ENCODE measurements around the gene PPP1R16B.

The PPP1R16B gene

GRCh38 chr20:38873050-38873581 lies 67.6 kb downstream of the PPP1R16B start:
- ChIA-PET POLR2A (ENCODE audit: low non-redundant PET) (no interaction called here), CTCF (no interaction called here)
- no peak for DNase-seq (ENCODE audit: low spot score)
- no peak overlapping the region for H3K27ac ChIP-seq
- no peak for TF ChIP-seq CTCF (conservative IDR thresholded peaks at IDR 0.05; ENCODE audit: low read depth)

DNA sequence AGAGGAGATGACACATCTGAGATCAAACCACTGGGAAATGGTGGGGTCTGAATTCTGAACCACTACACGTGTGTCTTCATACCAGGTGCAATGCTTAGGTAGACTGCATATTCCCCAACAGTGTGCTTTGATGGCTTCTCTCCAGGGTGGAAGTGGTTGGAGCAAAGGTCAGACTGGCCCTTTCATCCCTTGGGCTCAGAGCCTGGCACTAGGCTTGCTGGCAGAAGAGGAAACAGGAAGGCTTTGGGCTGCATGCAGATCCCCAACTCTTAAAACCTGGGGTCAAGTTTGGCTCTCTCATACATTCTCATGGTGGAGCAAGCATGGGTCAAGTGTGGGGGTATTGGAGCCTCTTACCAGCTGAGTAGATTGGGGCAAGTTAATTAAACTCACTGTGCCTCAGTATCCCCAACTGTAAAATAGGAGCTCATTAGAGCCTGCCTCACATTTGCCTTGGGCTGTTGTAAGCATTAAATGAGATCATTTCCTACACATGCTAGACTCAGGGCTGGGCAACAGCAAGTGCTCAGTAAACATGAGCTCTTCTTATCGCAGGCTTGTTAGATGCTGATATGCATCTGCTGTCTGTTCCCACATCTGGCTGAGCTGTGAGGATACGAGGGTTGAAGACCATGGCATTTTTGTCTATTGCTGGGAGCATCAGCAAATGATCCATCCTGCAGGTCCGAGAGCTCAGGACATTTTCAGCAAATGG lies 69.1 kb downstream of the PPP1R16B start:
- TF ChIP-seq CTCF (conservative IDR thresholded peaks at IDR 0.05; ENCODE audit: low read depth): no peak
- H3K27ac ChIP-seq: no peak overlapping the region
- DNase-seq (ENCODE audit: low spot score): no peak
- ChIA-PET POLR2A (ENCODE audit: low non-redundant PET) (no interaction called here), CTCF (interaction anchor here (0.5 to 0.6 kb wide), 2 partner anchors 16 to 90 kb away, joined by 3 read pairs; no protein-coding TSS in a partner anchor)

DNA sequence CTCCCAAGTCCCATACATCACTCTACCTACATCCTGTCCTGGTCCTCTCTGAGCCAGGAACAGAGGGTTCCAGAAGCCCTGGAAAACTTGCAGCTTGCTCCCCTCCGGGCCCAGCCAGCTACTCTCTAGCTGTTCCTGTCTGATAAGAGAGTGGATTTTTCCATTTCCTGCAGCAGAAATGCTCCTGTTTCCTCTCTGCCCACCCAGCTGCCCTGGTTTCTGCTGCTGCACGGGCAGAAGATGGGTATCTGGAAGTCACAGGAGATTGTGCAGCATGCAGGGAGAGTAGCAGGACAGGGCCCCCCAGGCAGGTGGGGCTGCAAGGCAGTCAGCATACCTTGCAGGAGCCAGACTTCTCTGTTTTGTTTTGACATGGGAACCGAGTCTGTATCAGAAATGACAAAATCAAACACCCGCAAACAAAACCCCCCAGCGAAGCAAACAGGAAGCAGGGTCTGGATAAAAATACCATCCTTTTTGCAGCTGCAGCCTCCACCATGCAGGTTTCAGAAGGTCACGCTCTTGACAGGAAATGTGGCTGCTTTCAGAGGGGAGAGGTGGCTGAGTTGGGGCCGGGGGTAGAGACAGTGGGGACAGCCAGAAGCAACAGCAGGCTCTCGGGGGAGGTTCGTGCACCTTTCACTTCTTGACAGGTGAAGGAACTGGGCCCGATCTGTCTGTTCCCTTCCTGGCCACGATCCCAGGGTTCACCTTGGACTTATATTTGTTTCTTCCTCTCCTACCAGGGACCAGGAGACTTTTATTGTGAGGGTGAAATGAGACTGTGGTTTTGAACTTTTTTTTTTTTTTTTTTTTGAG lies 69.9 kb downstream of the PPP1R16B start:
- DNase-seq (ENCODE audit: low spot score): no peak
- POLR2A ChIA-PET (ENCODE audit: low non-redundant PET): interaction anchor here (0.7 kb wide), 1 partner anchor 92 kb away, joined by 3 read pairs; no protein-coding TSS in a partner anchor
- CTCF ChIA-PET: interaction anchor here (0.5 to 0.7 kb wide), 3 partner anchors 16 to 768 kb away, joined by 3 to 4 read pairs (median 3); no protein-coding TSS in a partner anchor

DNA sequence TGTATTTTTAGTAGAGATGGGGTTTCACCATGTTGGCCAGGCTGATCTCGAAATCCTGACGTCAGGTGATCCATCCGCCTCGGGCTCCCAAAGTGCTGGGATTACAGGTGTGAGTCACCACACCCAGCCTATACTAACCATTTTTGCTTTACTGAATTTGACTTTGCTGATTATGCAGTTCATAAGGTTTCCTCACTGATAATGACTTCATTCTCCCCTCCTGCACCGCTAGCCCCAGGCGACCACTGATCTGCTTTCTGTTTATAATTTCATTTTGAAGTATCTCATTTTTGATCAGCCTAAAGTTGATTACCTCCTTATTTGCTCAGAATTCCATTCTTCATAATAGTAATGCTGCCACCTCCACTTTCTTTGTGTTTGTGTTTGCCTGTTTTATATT lies 72.0 kb downstream of the PPP1R16B start:
- POLR2A ChIA-PET (ENCODE audit: low non-redundant PET): no interaction called here
- H3K27ac ChIP-seq: no peak overlapping the region
- DNase-seq (ENCODE audit: low spot score): no peak
- CTCF ChIA-PET: interaction anchor here (0.6 kb wide), 1 partner anchor 48 kb away, joined by 3 read pairs; no protein-coding TSS in a partner anchor
- TF ChIP-seq CTCF (conservative IDR thresholded peaks at IDR 0.05; ENCODE audit: low read depth): no peak

More for the DNA sequence above, 69.9 kb downstream of the PPP1R16B start:
- no peak for TF ChIP-seq CTCF (conservative IDR thresholded peaks at IDR 0.05; ENCODE audit: low read depth)
- H3K27ac ChIP-seq: no peak overlapping the region

DNA sequence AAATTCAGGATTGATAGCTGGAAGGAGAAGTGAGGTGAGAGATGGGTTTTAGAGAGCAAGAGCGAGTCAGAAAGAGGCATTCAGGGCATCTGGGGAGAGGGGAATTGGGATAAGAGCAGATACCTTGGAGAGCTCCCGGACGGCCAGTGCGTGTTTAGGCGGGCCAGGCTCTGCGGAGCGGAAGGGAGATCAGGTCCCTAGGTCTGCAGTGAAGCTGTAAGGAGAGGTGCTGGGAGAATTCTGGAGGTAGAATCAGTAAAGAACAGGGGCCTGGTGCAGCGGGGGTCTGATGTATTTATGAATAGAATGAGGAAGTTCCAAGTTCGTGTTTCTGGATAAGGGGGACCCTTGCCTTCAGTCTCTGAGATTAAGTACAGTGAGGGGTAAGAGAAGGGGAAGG lies 73.4 kb downstream of the PPP1R16B start:
- POLR2A ChIA-PET (ENCODE audit: low non-redundant PET): no interaction called here
- TF ChIP-seq CTCF (conservative IDR thresholded peaks at IDR 0.05; ENCODE audit: low read depth): no peak
- CTCF ChIA-PET: interaction anchor here (0.6 to 1.4 kb wide), 3 partner anchors 19 to 147 kb away, joined by 3 to 4 read pairs (median 4); no protein-coding TSS in a partner anchor
- no peak overlapping the region for H3K27ac ChIP-seq
- peak; percentile 69 for DNase-seq (ENCODE audit: low spot score)

Data from RWPE1 (cell line).